ENCODE measurements around the gene ASPSCR1. TPM values are rescaled to one million over a fixed set of nuclear protein-coding genes. Genes with fewer than 3 reads are reported as not detected.

The ASPSCR1 gene
- total and polyA plus RNA-seq, 2 of the 13 experiments (the other 11 are each of a cell fraction or from before 2014, with no cell fraction given), result 274 to 314 TPM

DNA sequence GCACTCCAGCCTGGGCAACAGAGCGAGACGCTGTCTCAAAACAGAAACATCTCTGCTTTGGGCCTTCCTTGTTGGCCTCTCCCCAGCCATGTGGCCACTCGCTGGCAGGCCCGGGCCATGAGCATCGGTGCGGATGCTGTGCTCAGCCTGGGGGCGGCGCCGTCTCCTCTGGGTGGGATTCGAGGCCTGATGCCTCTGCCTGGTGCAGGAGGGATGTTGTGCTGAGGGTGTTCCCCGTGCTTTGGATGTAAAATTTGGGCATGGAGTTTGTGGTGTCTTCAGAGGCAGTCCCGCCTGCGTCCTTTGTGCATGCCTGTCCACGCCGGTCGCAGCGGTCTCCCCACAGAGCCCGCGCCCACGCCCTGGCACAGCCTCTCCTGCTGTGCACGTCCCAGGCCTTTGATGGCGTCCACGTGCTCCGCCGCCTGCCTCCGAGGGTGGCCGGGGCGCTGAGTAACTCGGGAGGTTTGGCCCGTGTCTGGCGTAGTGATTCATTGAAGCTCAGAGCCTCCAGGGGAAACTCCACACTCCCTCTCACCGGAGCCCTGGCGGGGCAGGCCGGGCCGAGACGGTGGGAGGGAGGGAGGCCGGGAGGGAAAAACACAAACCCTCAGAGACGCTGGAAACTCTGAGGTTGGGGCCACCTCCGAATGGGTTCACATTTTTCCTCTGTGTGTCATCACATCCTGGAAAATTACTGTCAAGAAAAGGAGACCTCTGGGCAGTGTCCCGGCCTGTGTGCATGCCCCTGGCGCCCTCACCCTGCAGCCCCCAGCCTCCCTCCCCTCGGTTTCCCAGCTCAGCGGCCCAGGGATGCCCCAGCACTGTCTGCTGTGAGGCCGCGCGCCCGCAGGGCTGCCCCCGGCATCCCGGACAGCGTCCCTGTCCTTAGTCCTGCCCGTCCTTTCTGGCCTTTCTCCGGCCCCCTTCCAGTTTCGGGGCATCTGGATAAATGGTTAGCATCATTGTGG lies 26.3 kb downstream of the ASPSCR1 start (continued):
- TF ChIP-seq TCF7L2 (IDR thresholded peaks at IDR 0.05; ENCODE audit: low read depth, low read length) (no peak), ZFP36L2 (CRISPR knock-in tag; IDR thresholded peaks at IDR 0.05) (no peak), MIER2 (CRISPR knock-in tag; IDR thresholded peaks at IDR 0.05) (0 out of 2 replicates have a peak, but pooled peaks have one; percentile 25), TBL1XR1 (IDR thresholded peaks at IDR 0.05; ENCODE audit: borderline replicate concordance, low read length, partially characterized antibody) (no peak), ERF (CRISPR knock-in tag; IDR thresholded peaks at IDR 0.05) (peak; percentile 85), ZNF569 (CRISPR knock-in tag; IDR thresholded peaks at IDR 0.05; ENCODE audit: borderline replicate concordance) (no peak), HNRNPK (IDR thresholded peaks at IDR 0.05; ENCODE audit: low read depth, low read length, poor library complexity, severe bottlenecking) (peak; percentile 74), PRPF4 (IDR thresholded peaks at IDR 0.05; ENCODE audit: low read depth, low read length, poor library complexity, severe bottlenecking) (peak; percentile 10), ZNF335 (CRISPR knock-in tag; IDR thresholded peaks at IDR 0.05) (peak; percentile 84; the same call in 1 of the 2 replicates), PHF20 (CRISPR knock-in tag; IDR thresholded peaks at IDR 0.05) (no peak), ZNF326 (CRISPR knock-in tag; IDR thresholded peaks at IDR 0.05; ENCODE audit: borderline replicate concordance) (peak; percentile 54), ZSCAN20 (CRISPR knock-in tag; IDR thresholded peaks at IDR 0.05; ENCODE audit: borderline replicate concordance) (peak; percentile 80; the same call in 1 of the 2 replicates), NFE2 (CRISPR knock-in tag; IDR thresholded peaks at IDR 0.05) (no peak; the same call in 1 of the 2 replicates)
- TF ChIP-seq, protein P1, sequence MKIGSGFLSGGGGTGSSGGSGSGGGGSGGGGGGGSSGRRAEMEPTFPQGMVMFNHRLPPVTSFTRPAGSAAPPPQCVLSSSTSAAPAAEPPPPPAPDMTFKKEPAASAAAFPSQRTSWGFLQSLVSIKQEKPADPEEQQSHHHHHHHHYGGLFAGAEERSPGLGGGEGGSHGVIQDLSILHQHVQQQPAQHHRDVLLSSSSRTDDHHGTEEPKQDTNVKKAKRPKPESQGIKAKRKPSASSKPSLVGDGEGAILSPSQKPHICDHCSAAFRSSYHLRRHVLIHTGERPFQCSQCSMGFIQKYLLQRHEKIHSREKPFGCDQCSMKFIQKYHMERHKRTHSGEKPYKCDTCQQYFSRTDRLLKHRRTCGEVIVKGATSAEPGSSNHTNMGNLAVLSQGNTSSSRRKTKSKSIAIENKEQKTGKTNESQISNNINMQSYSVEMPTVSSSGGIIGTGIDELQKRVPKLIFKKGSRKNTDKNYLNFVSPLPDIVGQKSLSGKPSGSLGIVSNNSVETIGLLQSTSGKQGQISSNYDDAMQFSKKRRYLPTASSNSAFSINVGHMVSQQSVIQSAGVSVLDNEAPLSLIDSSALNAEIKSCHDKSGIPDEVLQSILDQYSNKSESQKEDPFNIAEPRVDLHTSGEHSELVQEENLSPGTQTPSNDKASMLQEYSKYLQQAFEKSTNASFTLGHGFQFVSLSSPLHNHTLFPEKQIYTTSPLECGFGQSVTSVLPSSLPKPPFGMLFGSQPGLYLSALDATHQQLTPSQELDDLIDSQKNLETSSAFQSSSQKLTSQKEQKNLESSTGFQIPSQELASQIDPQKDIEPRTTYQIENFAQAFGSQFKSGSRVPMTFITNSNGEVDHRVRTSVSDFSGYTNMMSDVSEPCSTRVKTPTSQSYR (CRISPR knock-in tag; IDR thresholded peaks at IDR 0.05; ENCODE audit: borderline replicate concordance), result peak; percentile 53; the same call in 1 of the 2 replicates
- TF ChIP-seq, protein P2, sequence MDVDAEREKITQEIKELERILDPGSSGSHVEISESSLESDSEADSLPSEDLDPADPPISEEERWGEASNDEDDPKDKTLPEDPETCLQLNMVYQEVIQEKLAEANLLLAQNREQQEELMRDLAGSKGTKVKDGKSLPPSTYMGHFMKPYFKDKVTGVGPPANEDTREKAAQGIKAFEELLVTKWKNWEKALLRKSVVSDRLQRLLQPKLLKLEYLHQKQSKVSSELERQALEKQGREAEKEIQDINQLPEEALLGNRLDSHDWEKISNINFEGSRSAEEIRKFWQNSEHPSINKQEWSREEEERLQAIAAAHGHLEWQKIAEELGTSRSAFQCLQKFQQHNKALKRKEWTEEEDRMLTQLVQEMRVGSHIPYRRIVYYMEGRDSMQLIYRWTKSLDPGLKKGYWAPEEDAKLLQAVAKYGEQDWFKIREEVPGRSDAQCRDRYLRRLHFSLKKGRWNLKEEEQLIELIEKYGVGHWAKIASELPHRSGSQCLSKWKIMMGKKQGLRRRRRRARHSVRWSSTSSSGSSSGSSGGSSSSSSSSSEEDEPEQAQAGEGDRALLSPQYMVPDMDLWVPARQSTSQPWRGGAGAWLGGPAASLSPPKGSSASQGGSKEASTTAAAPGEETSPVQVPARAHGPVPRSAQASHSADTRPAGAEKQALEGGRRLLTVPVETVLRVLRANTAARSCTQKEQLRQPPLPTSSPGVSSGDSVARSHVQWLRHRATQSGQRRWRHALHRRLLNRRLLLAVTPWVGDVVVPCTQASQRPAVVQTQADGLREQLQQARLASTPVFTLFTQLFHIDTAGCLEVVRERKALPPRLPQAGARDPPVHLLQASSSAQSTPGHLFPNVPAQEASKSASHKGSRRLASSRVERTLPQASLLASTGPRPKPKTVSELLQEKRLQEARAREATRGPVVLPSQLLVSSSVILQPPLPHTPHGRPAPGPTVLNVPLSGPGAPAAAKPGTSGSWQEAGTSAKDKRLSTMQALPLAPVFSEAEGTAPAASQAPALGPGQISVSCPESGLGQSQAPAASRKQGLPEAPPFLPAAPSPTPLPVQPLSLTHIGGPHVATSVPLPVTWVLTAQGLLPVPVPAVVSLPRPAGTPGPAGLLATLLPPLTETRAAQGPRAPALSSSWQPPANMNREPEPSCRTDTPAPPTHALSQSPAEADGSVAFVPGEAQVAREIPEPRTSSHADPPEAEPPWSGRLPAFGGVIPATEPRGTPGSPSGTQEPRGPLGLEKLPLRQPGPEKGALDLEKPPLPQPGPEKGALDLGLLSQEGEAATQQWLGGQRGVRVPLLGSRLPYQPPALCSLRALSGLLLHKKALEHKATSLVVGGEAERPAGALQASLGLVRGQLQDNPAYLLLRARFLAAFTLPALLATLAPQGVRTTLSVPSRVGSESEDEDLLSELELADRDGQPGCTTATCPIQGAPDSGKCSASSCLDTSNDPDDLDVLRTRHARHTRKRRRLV (CRISPR knock-in tag; IDR thresholded peaks at IDR 0.05), result no peak
- TF ChIP-seq, protein P3, sequence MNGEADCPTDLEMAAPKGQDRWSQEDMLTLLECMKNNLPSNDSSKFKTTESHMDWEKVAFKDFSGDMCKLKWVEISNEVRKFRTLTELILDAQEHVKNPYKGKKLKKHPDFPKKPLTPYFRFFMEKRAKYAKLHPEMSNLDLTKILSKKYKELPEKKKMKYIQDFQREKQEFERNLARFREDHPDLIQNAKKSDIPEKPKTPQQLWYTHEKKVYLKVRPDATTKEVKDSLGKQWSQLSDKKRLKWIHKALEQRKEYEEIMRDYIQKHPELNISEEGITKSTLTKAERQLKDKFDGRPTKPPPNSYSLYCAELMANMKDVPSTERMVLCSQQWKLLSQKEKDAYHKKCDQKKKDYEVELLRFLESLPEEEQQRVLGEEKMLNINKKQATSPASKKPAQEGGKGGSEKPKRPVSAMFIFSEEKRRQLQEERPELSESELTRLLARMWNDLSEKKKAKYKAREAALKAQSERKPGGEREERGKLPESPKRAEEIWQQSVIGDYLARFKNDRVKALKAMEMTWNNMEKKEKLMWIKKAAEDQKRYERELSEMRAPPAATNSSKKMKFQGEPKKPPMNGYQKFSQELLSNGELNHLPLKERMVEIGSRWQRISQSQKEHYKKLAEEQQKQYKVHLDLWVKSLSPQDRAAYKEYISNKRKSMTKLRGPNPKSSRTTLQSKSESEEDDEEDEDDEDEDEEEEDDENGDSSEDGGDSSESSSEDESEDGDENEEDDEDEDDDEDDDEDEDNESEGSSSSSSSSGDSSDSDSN (CRISPR knock-in tag; IDR thresholded peaks at IDR 0.05), result peak; percentile 98
